MG63 (cell line): Measurements from ENCODE around the gene ATOH8. TPM values are rescaled to one million over a fixed set of nuclear protein-coding genes. Genes with fewer than 3 reads are reported as not detected.

Experiments
- DNase-seq: peaks from one replicate; pipeline ENCODE4 v3.0.0-alpha.2; 2020
- H3K27me3 ChIP-seq: fragments of 250-450 bp; sonication (Bioruptor Pico); 2 replicates; pipeline ENCODE4 v1.5.1; 2020; ENCODE audit warnings: mild to moderate bottlenecking, moderate library complexity
- H3K36me3 ChIP-seq: fragments of 250-450 bp; sonication (Bioruptor Pico); 2 replicates; pipeline ENCODE4 v1.5.1; 2020; ENCODE audit warnings: mild to moderate bottlenecking, moderate library complexity
- H3K4me3 ChIP-seq: fragments of 250-450 bp; sonication (Bioruptor Pico); 2 replicates; pipeline ENCODE4 v1.5.1; 2020; ENCODE audit warnings: mild to moderate bottlenecking, moderate library complexity
- H3K9me3 ChIP-seq: fragments of 250-450 bp; sonication (Bioruptor Pico); 2 replicates; pipeline ENCODE4 v1.5.1; 2020; ENCODE audit warnings: mild to moderate bottlenecking, moderate library complexity
- total RNA-seq: library from RNA; depleted of rRNA; stranded (reverse); fragments of >200 nt; shearing (Covaris generic); gene quantifications from 2 replicates; pipeline ENCODE4 v1.2.3, GENCODE V29; 2014; ENCODE audit warnings: low replicate concordance

The ATOH8 gene
- total RNA-seq, 1 experiment from 2014 or later = 43.5 TPM

- Histone ChIP-seq H3K4me3 (no peak overlapping the region), H3K27me3 (no peaks in the 10 kb centered on the region), H3K36me3 (no peaks in the 10 kb centered on the region), H3K9me3 (no peaks in the 10 kb centered on the region)
- no peak for DNase-seq
Observed at GRCh38 chr2:85730686-85731230, 23.0 kb upstream of the ATOH8 start.

GRCh38 chr2:85731606-85732005 is 22.2 kb upstream of the ATOH8 start:
- no peak for DNase-seq
- Histone ChIP-seq H3K4me3 (no peak overlapping the region), H3K27me3 (no peaks in the 10 kb centered on the region), H3K36me3 (no peaks in the 10 kb centered on the region), H3K9me3 (no peaks in the 10 kb centered on the region)

DNA sequence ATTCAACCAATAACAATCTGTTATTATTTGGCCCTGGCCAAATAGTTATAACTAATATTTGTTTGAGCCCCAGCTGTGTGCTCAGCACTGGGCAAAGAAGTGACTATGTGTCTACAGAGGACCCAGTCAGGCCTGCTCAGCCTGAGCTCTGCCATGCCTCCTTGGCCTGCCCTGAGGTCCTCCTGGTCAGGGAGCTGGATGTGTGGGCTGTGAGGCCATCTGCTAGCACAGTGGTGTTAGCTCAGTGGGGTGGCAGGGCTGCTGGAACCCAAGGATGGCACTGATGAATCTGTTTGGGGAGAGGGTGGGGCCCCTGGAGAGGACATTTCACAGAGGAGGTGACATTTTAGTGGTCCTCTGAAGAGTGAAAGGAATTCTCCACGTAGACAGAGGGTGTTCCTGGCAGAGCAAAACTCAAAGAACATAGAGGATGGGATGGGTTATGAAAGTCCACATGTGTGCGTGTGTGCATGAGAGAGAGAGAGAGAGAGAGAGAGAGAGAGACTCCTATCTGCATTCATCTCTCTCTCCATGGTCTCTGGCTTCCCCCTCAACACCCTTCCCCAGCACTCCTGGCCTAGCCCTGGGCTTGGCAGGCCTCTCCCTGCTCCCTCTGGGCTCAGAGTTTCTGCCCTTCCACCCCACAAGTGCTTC is 21.2 kb upstream of the ATOH8 start:
- H3K4me3 ChIP-seq = no peak overlapping the region
- H3K27me3 ChIP-seq = no peaks in the 10 kb centered on the region
- H3K36me3 ChIP-seq = no peaks in the 10 kb centered on the region
- no peaks in the 10 kb centered on the region for H3K9me3 ChIP-seq
- DNase-seq = no peak

DNA sequence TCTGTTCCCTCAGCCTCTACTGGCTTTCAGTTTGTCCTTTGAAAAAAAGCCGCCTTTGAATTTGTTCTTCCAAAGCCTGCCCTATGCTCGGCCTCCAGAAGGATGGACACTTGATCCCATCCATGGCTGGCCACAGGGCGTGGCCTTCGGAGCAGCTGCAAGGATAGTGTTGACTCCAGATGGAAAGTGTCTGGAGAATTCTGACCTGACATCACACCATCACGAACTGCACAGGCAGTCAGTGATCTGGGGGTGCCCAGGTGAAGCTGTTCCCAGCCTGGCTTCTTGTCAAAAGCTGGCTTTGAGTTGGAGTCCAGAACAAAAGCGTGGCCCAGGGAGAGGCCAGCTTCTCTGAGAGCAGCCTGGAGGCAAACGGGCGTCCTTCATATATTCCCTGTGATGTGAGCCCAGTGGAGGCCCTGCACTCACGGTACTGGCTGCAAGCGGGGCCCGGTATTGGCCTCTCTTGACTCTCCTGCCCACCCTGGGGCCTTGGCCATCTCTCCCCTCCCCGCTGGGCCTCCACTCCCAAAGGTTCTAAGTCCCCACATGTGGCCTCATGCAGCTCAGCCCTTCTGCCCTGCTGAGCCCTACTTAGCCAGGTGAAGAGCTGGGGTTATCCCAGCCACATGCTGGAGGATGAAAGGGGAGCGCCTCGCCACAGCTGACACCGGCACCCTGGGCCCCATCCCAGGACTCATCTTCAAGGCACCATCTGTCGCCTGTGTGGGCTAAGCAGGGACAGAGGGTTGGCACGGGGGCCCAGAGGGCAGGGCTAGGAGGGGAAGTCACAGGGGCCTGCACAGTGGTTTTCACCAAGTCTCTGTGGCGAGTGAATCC is 20.4 kb upstream of the ATOH8 start:
- Histone ChIP-seq H3K27me3 (no peaks in the 10 kb centered on the region), H3K4me3 (no peak overlapping the region), H3K36me3 (no peaks in the 10 kb centered on the region), H3K9me3 (no peaks in the 10 kb centered on the region)
- DNase-seq = no peak

DNA sequence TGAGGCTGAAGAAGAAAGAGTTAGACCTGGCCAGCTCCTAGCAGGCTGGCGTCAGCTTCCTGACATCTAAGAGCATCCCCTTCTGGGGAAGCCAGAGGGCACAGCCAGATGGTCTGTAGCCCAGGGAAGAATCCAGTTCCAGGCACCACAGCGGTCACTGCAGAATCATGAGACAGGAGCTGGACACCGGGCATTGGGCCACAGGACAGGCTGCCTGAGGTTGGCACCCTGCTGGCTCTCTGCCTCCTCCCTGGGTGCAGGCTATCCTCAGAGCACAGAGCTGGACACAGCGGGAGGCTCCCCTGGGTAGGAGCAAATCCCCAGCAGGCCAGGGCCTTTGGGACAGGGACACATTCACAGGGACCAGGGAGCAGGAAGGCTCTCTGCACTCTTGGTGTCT is 19.8 kb upstream of the ATOH8 start:
- Histone ChIP-seq H3K27me3 (no peaks in the 10 kb centered on the region), H3K4me3 (no peak overlapping the region), H3K9me3 (no peaks in the 10 kb centered on the region), H3K36me3 (no peaks in the 10 kb centered on the region)
- peak; percentile 49 for DNase-seq

GRCh38 chr2:85734942-85735608 is 18.7 kb upstream of the ATOH8 start:
- no peak overlapping the region for H3K4me3 ChIP-seq
- no peaks in the 10 kb centered on the region for H3K27me3 ChIP-seq
- no peak for DNase-seq
- H3K9me3 ChIP-seq = peaks cover under 1% of the 10 kb centered on the region; the same call in 1 of the 2 replicates
- H3K36me3 ChIP-seq = no peaks in the 10 kb centered on the region

- H3K4me3 ChIP-seq = no peak overlapping the region
- H3K36me3 ChIP-seq = no peaks in the 10 kb centered on the region
- H3K27me3 ChIP-seq = no peaks in the 10 kb centered on the region
- peaks cover 6% of the 10 kb centered on the region for H3K9me3 ChIP-seq
- no peak for DNase-seq
Observed at GRCh38 chr2:85735691-85736090, 18.1 kb upstream of the ATOH8 start.

- Histone ChIP-seq H3K9me3 (peaks cover 6% of the 10 kb centered on the region), H3K27me3 (no peaks in the 10 kb centered on the region), H3K4me3 (no peak overlapping the region), H3K36me3 (no peaks in the 10 kb centered on the region)
- DNase-seq = peak; percentile 38
Observed at GRCh38 chr2:85736456-85737355, 17.1 kb upstream of the ATOH8 start.

DNA sequence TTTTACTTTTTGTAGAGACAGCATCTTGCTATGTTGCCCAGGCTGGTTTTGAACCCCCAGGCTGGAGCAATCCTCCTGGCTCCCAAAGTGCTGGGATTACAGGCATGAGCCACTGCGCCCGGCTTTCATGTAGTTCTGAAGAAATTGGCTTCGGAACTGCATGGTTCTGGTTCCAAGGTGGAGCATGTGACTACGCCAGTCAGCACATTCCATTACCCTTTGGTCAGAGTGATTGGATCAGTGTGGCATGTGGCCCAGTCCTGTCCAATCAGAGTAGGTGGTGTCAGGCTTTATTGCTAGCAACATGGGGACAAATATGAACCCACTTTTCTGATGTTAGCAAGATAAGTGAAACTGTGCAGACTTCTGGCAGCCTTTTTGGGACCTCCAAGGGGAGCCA is 16.3 kb upstream of the ATOH8 start:
- H3K27me3 ChIP-seq = no peaks in the 10 kb centered on the region
- peaks cover 6% of the 10 kb centered on the region for H3K9me3 ChIP-seq
- H3K36me3 ChIP-seq = no peaks in the 10 kb centered on the region
- peak; percentile 91 for DNase-seq
- H3K4me3 ChIP-seq = no peak overlapping the region

DNA sequence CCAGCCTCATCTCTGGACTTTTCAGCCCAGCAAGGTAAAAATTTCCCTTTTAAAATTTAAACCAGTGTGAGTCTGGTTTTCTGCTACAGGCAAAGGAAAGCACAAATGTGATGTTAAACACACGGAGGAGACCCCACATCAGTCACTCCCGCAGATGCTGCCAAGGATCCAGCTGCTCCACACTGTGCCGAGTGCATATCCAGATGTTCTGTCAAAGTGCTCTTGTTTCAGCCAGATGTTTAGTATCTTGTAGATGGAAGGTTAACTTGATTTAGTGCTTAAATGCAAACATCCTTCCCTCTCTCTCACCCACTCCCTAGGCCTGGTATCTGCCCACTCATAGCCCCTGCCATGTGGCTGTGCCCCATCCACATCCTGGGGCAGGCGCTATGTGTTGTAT is 15.8 kb upstream of the ATOH8 start:
- Histone ChIP-seq H3K36me3 (no peaks in the 10 kb centered on the region), H3K27me3 (no peaks in the 10 kb centered on the region), H3K4me3 (no peak overlapping the region), H3K9me3 (peaks cover 6% of the 10 kb centered on the region)
- peak; percentile 59 for DNase-seq

DNA sequence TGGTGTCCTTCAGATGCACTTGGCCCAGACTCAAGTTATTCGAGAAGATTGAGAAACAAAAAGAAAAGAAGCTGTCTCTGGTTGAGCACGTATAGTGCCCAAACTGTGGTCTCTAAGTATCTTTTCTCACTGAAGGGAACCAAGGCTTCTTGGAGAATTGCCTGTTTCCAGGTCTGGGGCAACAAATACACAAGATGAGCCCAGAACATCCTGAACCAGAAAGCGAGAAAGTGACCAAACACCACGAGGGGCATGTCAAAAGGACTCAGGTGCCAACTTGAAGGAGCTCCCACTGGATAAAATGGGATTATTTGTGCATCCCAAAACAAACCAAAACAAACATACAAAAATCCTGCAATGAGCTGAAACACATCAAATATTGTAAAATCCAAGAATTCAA is 13.6 kb upstream of the ATOH8 start:
- no peak for DNase-seq
- Histone ChIP-seq H3K9me3 (peaks cover 6% of the 10 kb centered on the region), H3K36me3 (no peaks in the 10 kb centered on the region), H3K4me3 (no peak overlapping the region), H3K27me3 (no peaks in the 10 kb centered on the region)

GRCh38 chr2:85741211-85741832 is 12.5 kb upstream of the ATOH8 start:
- DNase-seq = no peak
- Histone ChIP-seq H3K27me3 (no peaks in the 10 kb centered on the region), H3K9me3 (peaks cover 6% of the 10 kb centered on the region), H3K4me3 (no peak overlapping the region), H3K36me3 (no peaks in the 10 kb centered on the region)

DNA sequence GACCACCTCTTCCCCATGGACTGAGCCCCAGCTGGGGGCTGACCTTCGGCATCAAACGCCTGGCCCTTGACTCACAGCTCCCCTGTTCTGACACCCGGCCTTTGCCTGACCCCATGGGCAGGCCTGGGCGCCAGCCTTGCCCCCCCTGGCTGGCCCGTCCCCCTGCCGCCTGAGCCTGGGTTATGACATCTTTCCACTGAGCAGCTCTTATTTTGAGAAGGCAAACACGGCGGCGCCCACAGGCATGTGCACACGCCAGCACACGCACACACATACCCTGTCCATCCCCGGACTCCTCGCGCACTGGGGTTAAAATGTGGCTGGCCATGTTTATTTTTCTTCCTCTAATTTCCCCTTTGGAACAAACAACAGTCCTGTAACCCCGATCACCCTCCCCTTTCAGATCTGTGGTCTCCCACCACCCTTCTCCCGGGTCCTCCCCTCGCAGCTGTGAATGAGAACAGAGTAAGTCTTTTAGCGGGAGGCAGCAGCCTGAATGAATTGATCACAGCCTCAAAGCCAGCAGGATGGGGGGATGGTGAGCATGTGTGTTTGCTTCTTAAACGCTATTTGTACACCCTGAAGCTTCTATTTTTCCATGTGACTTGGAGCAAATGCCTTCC is 11.8 kb upstream of the ATOH8 start:
- H3K36me3 ChIP-seq = no peaks in the 10 kb centered on the region
- no peak overlapping the region for H3K4me3 ChIP-seq
- H3K27me3 ChIP-seq = no peaks in the 10 kb centered on the region
- H3K9me3 ChIP-seq = peaks cover 6% of the 10 kb centered on the region
- DNase-seq = peak; percentile 99

DNA sequence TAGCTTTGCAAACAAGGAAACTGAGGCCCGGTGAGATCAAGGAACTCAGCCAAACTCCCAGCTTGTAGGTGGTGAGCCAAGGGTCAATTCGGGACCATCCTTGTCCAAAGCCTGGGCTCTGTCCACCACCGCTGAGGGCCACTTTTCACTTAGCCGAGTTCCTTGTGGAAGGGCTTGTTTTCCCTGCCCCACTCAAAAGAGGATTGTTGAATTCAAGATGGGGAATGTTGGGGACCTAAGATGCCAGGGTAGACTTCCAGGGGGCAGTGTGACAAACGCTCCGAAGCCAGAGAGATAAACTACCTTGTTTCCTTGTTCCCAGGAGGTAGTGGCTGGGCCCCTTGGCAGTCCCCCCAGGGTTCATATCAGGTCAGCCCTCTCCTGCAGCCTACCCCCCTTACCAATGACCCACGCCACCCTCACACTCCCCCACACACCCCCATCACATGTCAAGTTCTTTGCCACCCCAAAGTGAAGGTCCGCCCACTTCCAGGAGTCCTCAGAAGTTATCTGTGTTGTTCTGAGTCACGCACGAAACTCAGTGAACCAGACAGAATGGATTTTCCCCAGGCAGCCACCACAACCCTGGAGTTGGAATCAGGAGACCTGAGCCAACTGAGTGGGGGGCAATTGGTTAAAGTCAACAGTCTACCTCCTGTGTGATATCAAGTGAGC is 10.3 kb upstream of the ATOH8 start:
- peaks cover 6% of the 10 kb centered on the region for H3K9me3 ChIP-seq
- H3K27me3 ChIP-seq = no peaks in the 10 kb centered on the region
- no peak overlapping the region for H3K4me3 ChIP-seq
- peak; percentile 66 for DNase-seq
- no peaks in the 10 kb centered on the region for H3K36me3 ChIP-seq

GRCh38 chr2:85744055-85744454 is 9.7 kb upstream of the ATOH8 start:
- Histone ChIP-seq H3K4me3 (no peak overlapping the region), H3K27me3 (no peaks in the 10 kb centered on the region), H3K36me3 (no peaks in the 10 kb centered on the region), H3K9me3 (peaks cover 6% of the 10 kb centered on the region)
- no peak for DNase-seq
